H4 (cell line): ENCODE data around the gene PHAF1. TPM values are rescaled to one million over a fixed set of nuclear protein-coding genes. Genes with fewer than 3 reads are reported as not detected.
A peak's percentile ranks its signal among the peaks of the same experiment; 100 is the strongest.

Source experiments
- DNase-seq: peaks from one replicate; pipeline ENCODE4 v3.0.0-alpha.2; 2015; ENCODE audit warnings: low spot score
- total RNA-seq: library from RNA; depleted of rRNA; stranded (reverse); fragments of >200 nt; shearing (Covaris generic); gene quantifications from 2 replicates; pipeline ENCODE4 v1.2.3, GENCODE V29; 2014; rRNA removed

The PHAF1 gene
- total RNA-seq, result 13.8 and 14.8 TPM in 2 replicates

GRCh38 chr16:67109407-67110135, at the start of gene PHAF1:
PHAF1 (plus strand) TSS chr16:67109941; CDS start chr16:67110176, 235 bp downstream.
- peak; percentile 76 for DNase-seq

- DNase-seq, result no peak
Observed at GRCh38 chr16:67063008-67063407, 46.7 kb upstream of the PHAF1 start.

GRCh38 chr16:67068212-67068753, 41.5 kb upstream of the PHAF1 start:
- DNase-seq, result no peak

GRCh38 chr16:67071476-67072048, 38.2 kb upstream of the PHAF1 start:
- no peak for DNase-seq

- no peak for DNase-seq
Observed at GRCh38 chr16:67075331-67075730, 34.4 kb upstream of the PHAF1 start.

- DNase-seq, result no peak
Observed at GRCh38 chr16:67077871-67078270, 31.9 kb upstream of the PHAF1 start.

- no peak for DNase-seq
Observed at GRCh38 chr16:67082100-67082499, 27.6 kb upstream of the PHAF1 start.

GRCh38 chr16:67082891-67083290, 26.9 kb upstream of the PHAF1 start:
- DNase-seq, result no peak

GRCh38 chr16:67084345-67085028, 25.3 kb upstream of the PHAF1 start:
- no peak for DNase-seq

GRCh38 chr16:67086822-67087221, 22.9 kb upstream of the PHAF1 start:
- no peak for DNase-seq

- DNase-seq, result no peak
Observed at GRCh38 chr16:67087291-67087690, 22.4 kb upstream of the PHAF1 start.

- no peak for DNase-seq
Observed at GRCh38 chr16:67087803-67088202, 21.9 kb upstream of the PHAF1 start.

- no peak for DNase-seq
Observed at GRCh38 chr16:67088551-67088950, 21.2 kb upstream of the PHAF1 start.

- no peak for DNase-seq
Observed at GRCh38 chr16:67089101-67089500, 20.6 kb upstream of the PHAF1 start.

GRCh38 chr16:67091906-67092566, 17.7 kb upstream of the PHAF1 start:
- no peak for DNase-seq

- DNase-seq, result no peak
Observed at GRCh38 chr16:67093098-67093726, 16.5 kb upstream of the PHAF1 start.

- DNase-seq, result no peak
Observed at GRCh38 chr16:67098599-67098998, 11.1 kb upstream of the PHAF1 start.

- DNase-seq, result no peak
Observed at GRCh38 chr16:67100569-67101310, 9.0 kb upstream of the PHAF1 start.

GRCh38 chr16:67101311-67102082, 8.2 kb upstream of the PHAF1 start:
- DNase-seq, result no peak

GRCh38 chr16:67104061-67104460, 5.7 kb upstream of the PHAF1 start:
- peak; percentile 46 for DNase-seq
